GM13976 (cell line): ENCODE data around the gene GRIN3B.

Experiments
- DNase-seq: peaks from one replicate; pipeline ENCODE4 v3.0.0; 2012; ENCODE audit warnings: low spot score
- CTCF ChIP-seq: IDR thresholded peaks from 2 replicates; pipeline ENCODE4 v1.5.1; 2012; ENCODE audit warnings: borderline replicate concordance, mild to moderate bottlenecking; ENCODE audit not compliant: insufficient read depth; ENCODE audit errors: extremely low read depth, missing control alignments, control extremely low read depth
- in situ Hi-C: fragments of 300-500 bp; cut with MboI; formaldehyde crosslinking; loops from one replicate; pipeline ENCODE4 v1.12.0; 2022; ENCODE audit warnings: low sequenced_read_pairs, mixed read lengths, inconsistent platforms; ENCODE audit not compliant: unreplicated experiment

The GRIN3B gene

GRCh38 chr19:1047696-1048147 lies 47.5 kb downstream of the GRIN3B start:
- TF ChIP-seq CTCF = no peak
- in situ Hi-C loops = no loop called here
- DNase-seq = no peak

GRCh38 chr19:1049106-1049505 lies 48.9 kb downstream of the GRIN3B start:
- no peak for TF ChIP-seq CTCF
- no peak for DNase-seq
- in situ Hi-C loops = no loop called here

GRCh38 chr19:1049800-1050199 lies 49.6 kb downstream of the GRIN3B start:
- no peak for DNase-seq
- TF ChIP-seq CTCF = no peak
- in situ Hi-C loops = no loop called here

- no peak for DNase-seq
- no peak for TF ChIP-seq CTCF
- in situ Hi-C loops = no loop called here
These were observed 51.0 kb downstream of the GRIN3B start for GRCh38 chr19:1050989-1051788.

- no peak for TF ChIP-seq CTCF
- in situ Hi-C loops = no loop called here
- no peak for DNase-seq
These were observed 51.6 kb downstream of the GRIN3B start for GRCh38 chr19:1051791-1052190.

- no peak for DNase-seq
- in situ Hi-C loops = no loop called here
- no peak for TF ChIP-seq CTCF
These were observed 52.2 kb downstream of the GRIN3B start for GRCh38 chr19:1052349-1052975.
